ENCODE measurements around the gene GGTLC2. TPM values are rescaled to one million over a fixed set of nuclear protein-coding genes. Genes with fewer than 3 reads are reported as not detected.
"Not testable (repeated sequence)": the region's sequence is repeated elsewhere in the genome, so short reads cannot be mapped to it uniquely, and the experiment has no call there.

Gene GGTLC2
- total RNA-seq, 2 experiments from 2014 or later = not detected

DNA sequence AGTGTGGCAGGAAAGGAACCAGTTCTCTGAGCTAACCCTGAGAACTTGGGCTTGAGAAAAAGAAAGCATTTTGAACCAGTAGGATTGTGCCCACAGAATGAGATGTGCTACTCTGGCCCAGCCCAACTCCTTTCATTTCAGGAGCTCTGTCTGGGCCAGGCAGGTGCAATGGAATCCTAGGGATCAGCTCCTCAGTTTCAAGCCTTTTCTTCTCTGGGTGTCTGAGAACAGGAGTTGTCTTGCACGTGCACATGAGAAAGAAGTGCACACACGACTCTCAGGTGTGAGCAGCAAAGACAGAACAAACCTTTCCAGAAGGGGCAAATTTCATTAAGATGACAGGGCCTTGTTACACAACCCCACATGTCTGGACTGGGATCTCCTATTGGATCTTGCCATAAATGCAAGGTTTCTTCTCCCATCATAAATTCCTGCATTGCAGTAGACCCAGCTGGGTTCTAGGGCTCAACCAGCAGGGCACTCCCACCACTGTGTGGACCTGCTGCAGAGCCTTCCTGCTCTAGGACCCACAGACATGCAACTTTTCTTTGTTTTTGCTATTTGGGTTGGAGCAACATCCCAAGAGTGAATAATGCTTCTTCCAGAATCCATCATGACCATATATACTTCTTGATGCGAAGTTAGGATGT is 24.5 kb upstream of the GGTLC2 start:
- DNase-seq (no peak), ATAC-seq (no peak)
- H3K27me3 Mint-ChIP-seq = peaks cover 2% of the 10 kb centered on the region
- H3K36me3 Mint-ChIP-seq (ENCODE audit: low read depth) = no peaks in the 10 kb centered on the region
- peaks cover 11% of the 10 kb centered on the region for H3K4me1 Mint-ChIP-seq (ENCODE audit: low read depth)
- TF ChIP-seq, protein P1, sequence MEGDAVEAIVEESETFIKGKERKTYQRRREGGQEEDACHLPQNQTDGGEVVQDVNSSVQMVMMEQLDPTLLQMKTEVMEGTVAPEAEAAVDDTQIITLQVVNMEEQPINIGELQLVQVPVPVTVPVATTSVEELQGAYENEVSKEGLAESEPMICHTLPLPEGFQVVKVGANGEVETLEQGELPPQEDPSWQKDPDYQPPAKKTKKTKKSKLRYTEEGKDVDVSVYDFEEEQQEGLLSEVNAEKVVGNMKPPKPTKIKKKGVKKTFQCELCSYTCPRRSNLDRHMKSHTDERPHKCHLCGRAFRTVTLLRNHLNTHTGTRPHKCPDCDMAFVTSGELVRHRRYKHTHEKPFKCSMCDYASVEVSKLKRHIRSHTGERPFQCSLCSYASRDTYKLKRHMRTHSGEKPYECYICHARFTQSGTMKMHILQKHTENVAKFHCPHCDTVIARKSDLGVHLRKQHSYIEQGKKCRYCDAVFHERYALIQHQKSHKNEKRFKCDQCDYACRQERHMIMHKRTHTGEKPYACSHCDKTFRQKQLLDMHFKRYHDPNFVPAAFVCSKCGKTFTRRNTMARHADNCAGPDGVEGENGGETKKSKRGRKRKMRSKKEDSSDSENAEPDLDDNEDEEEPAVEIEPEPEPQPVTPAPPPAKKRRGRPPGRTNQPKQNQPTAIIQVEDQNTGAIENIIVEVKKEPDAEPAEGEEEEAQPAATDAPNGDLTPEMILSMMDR (IDR thresholded peaks at IDR 0.05) = no peak
- no peak overlapping the region for H3K4me3 Mint-ChIP-seq
- no peak overlapping the region for H3K27ac Mint-ChIP-seq
- ChIA-PET CTCF (interaction anchor here (0.8 to 1.1 kb wide), 2 partner anchors 33 to 90 kb away, joined by 3 to 5 read pairs; no protein-coding TSS in a partner anchor), POLR2A (no interaction called here)
- intact Hi-C loops (cut with micrococcal nuclease) = no loop called here
- H3K9me3 Mint-ChIP-seq = peaks cover 2% of the 10 kb centered on the region

DNA sequence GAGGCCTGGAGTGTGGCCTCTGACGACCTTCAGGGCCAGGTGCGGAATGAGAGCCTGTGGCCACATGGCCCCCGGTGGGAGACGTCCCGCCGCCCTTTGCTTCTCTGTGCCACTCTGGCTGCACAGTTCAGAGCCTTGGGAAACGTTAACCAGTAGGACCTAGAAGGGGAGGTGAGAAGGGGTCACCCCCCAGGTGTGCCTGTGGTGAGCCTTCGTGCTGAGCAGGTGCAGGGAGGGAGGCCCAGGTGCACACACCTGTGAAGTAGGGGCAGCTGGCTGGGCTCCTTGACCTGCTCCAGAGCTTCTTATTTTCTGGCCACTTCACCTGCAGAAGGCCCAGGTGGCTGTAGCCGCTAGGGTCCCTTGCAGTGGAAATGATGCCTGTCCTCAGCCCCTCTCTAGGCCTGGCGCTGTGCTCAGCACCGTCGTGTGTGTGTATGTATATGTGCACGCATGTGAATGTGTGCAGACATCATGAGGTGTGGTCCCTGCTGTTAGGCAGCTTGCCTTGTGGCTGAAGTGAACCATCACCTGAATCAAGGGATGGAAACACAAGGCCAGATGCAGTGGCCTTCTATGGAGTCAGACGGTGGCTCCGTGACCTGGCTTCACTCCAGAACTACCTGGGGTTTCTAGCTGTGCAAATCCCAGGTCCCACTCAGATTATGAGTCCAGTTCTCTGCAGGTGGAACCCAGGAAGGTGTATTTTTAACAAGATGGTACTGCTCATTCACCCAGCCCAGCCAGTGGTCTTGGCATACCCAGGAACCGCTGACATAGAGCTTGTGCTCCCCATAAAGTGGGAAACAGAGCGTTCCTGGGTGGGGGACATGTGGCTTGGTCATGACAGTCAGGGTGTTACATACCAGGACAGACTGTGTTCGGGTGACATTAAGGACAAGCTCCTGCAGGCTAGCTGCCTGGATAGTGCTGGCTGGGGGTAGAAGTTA is 15.6 kb upstream of the GGTLC2 start:
- CTCF ChIA-PET; intact Hi-C loops (cut with micrococcal nuclease); H3K27ac Mint-ChIP-seq; POLR2A ChIA-PET; DNase-seq; H3K36me3 Mint-ChIP-seq (ENCODE audit: low read depth); H3K4me3 Mint-ChIP-seq; H3K4me1 Mint-ChIP-seq (ENCODE audit: low read depth); H3K9me3 Mint-ChIP-seq; H3K27me3 Mint-ChIP-seq; ATAC-seq: not testable (repeated sequence)

DNA sequence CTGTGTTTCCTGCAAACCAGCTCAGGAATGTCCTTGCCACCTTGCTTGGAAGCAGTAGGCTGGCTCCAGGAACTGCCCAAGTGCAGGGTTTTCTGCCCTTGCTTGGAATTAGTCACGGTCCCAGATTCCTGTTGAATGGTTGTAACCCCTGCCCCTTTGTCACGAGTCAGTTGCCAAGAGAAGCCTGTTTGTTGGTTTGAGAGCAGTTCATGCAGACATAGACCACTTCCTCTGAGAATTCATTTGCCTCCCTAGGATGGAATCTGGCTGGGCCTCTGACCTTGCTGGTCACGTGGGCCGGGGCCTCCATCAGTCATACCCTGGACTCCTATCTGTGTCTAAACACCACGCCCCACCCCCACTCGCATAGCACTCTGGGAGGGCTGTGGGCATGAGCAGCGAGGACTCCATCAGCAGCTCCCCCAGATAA is 13.2 kb upstream of the GGTLC2 start:
- H3K4me3 Mint-ChIP-seq; CTCF ChIA-PET; H3K27me3 Mint-ChIP-seq; H3K9me3 Mint-ChIP-seq; DNase-seq; H3K4me1 Mint-ChIP-seq (ENCODE audit: low read depth); ATAC-seq; H3K36me3 Mint-ChIP-seq (ENCODE audit: low read depth); POLR2A ChIA-PET; intact Hi-C loops (cut with micrococcal nuclease); H3K27ac Mint-ChIP-seq: not testable (repeated sequence)

DNA sequence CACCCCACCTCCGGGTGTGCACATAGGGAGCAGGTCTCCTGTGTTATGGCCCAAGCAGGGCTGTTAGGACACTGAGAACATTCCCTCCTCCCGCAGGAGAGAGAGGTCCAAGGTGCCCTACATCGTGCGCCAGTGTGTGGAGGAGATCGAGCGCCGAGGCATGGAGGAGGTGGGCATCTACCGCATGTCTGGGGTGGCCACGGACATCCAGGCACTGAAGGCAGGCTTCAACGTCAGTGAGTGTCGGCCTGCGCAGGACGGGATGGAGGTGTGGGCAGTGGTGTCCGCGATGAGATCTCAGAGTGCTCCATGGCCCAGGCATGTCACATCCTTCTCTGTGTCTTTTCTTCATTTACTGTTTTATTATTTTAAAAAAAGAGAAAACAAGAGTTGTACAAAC is 12.2 kb upstream of the GGTLC2 start:
- H3K4me1 Mint-ChIP-seq (ENCODE audit: low read depth); CTCF ChIA-PET; H3K27ac Mint-ChIP-seq: not testable (repeated sequence)

DNA sequence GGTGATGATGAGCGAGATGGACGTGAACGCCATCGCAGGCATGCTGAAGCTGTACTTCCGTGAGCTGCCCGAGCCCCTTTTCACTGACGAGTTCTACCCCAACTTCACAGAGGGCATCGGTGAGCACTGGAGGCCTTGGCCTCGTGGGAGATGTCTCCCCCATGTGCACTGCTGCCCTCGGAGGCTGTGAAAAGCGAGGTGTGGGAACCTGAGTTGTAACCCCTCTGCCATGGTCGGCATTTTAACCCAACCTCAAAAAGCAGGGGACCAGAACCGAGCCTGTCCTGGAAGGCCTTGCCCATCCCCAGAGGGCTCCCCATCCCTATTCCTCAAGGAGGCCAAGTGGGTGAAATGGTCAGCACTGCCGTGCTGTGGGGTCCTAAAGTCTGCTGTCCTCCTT is 10.9 kb upstream of the GGTLC2 start:
- H3K27me3 Mint-ChIP-seq; POLR2A ChIA-PET; H3K4me3 Mint-ChIP-seq; H3K36me3 Mint-ChIP-seq (ENCODE audit: low read depth); CTCF ChIA-PET; H3K9me3 Mint-ChIP-seq; intact Hi-C loops (cut with micrococcal nuclease); DNase-seq; H3K4me1 Mint-ChIP-seq (ENCODE audit: low read depth); ATAC-seq; H3K27ac Mint-ChIP-seq: not testable (repeated sequence)

More for the DNA sequence above, 12.2 kb upstream of the GGTLC2 start:
- H3K9me3 Mint-ChIP-seq; H3K36me3 Mint-ChIP-seq (ENCODE audit: low read depth); H3K27me3 Mint-ChIP-seq; H3K4me3 Mint-ChIP-seq; intact Hi-C loops (cut with micrococcal nuclease); DNase-seq; POLR2A ChIA-PET; ATAC-seq: not testable (repeated sequence)

DNA sequence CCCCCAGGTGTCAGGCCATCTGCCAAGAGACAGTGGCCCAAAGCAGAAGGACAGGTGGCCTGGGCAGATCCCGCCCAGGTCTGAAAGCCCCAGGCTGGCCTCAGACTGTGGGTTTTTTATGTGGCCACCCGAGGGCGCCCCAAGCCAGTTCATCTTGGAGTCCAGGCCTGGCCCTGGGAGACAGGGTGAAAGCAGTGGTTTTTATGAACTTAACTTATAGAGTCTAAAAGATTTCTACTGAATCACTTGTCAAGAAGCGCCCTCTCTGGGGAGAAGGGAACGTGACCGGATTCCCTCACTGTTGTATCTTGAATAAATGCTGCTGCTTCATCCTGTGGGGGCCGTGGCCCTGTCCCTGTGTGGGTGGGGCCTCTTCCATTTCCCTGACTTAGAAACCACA is 8.2 kb upstream of the GGTLC2 start:
- H3K4me3 Mint-ChIP-seq; H3K9me3 Mint-ChIP-seq; H3K27ac Mint-ChIP-seq; CTCF ChIA-PET; H3K36me3 Mint-ChIP-seq (ENCODE audit: low read depth); H3K4me1 Mint-ChIP-seq (ENCODE audit: low read depth); H3K27me3 Mint-ChIP-seq; ATAC-seq; POLR2A ChIA-PET; intact Hi-C loops (cut with micrococcal nuclease): not testable (repeated sequence)
- peak; percentile 33 for DNase-seq

DNA sequence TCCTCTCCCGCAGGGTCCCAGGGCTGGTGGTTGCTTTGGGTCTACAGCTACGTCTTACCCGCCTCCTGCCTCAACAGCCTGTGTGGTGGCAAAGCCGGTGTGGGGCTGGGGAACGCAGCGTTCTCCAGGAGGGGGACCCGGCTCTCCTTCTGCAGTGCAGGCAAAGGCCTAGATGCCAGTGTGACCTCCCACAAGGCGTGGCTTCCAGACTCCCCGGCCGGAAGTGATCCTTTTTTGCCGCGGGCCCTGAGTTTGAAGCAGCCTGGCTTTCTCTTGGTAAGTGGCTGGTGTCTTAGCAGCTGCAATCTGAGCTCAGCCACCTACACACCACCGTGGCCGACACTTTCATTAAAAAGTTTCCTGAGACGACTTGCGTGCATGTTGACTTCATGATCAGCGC is 6.1 kb upstream of the GGTLC2 start:
- H3K4me3 Mint-ChIP-seq; H3K27ac Mint-ChIP-seq; H3K9me3 Mint-ChIP-seq; H3K4me1 Mint-ChIP-seq (ENCODE audit: low read depth); intact Hi-C loops (cut with micrococcal nuclease); H3K27me3 Mint-ChIP-seq; DNase-seq; POLR2A ChIA-PET; CTCF ChIA-PET; H3K36me3 Mint-ChIP-seq (ENCODE audit: low read depth); ATAC-seq: not testable (repeated sequence)

DNA sequence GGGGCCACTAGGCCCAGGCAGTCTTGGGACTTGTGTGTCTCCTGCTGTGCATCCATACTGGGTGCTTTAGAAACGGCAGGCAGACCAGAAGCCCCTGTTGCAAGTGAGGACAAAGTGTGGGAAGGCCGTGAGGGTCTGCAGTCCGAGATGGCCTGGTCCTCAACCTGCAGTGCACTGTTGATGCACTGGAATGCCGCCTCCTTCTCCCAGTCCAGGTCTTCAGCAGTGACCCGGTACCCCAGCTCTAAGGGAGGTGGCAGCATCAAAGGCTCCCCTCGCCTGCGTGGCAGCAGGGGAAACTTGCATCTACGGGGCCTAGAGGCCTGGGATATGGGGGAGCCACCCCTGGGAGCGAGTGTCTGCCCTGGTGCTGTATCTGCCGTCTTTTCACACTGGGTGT is 2.2 kb upstream of the GGTLC2 start:
- H3K27me3 Mint-ChIP-seq; CTCF ChIA-PET; ATAC-seq; H3K4me3 Mint-ChIP-seq; H3K4me1 Mint-ChIP-seq (ENCODE audit: low read depth); DNase-seq; H3K27ac Mint-ChIP-seq; H3K9me3 Mint-ChIP-seq; POLR2A ChIA-PET; intact Hi-C loops (cut with micrococcal nuclease); H3K36me3 Mint-ChIP-seq (ENCODE audit: low read depth): not testable (repeated sequence)

DNA sequence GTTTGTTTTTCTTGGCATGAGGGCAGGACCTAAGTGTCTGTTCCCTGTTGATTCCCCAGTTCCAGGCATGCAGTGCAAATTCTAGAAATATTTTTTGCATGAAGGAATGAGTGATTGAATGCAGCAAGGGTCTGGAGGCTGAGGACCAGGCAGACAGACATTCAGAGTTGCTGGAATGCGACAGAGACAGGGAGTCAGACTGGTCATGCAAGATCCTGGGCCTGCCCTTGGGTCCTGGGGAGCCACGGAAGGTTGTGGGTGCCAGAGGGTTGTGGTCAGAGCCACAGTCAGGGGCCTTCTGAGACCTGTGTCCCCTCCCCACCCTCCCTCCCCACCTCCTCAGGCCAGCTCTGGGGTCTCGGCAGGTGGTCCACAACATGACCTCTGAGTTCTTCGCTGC is 1.6 kb downstream of the GGTLC2 start:
- H3K36me3 Mint-ChIP-seq (ENCODE audit: low read depth); H3K4me3 Mint-ChIP-seq; H3K27me3 Mint-ChIP-seq; H3K9me3 Mint-ChIP-seq; POLR2A ChIA-PET; ATAC-seq; H3K4me1 Mint-ChIP-seq (ENCODE audit: low read depth); intact Hi-C loops (cut with micrococcal nuclease); DNase-seq; CTCF ChIA-PET; H3K27ac Mint-ChIP-seq: not testable (repeated sequence)

All from activated CD8-positive, alpha-beta T cell treated with anti-CD3 and anti-CD28 coated beads for 36 hours (primary cell).